MM.1S (cell line): Measurements from ENCODE around the gene PSRC1.

Experiments
- CTCF ChIP-seq: fragments of 300-600 bp; sonication (generic); IDR thresholded peaks from 2 replicates; pipeline ENCODE4 v1.5.1; 2016; ENCODE audit warnings: antibody characterized with exemption, low read length, mixed read lengths
- EZH2phosphoT487 ChIP-seq: fragments of 300-600 bp; sonication (generic); IDR thresholded peaks from 2 replicates; pipeline ENCODE4 v1.6.1; 2018; ENCODE audit warnings: antibody characterized with exemption, low read length

- TF ChIP-seq CTCF (no peak), EZH2phosphoT487 (no peak)
These were observed 23.0 kb downstream of the PSRC1 start for GRCh38 chr1:109259674-109260557.
